GM12878 (cell line): ENCODE measurements around the gene MRTFB. TPM values are rescaled to one million over a fixed set of nuclear protein-coding genes. Genes with fewer than 3 reads are reported as not detected.

Experiments used
- ATAC-seq: fragments of 200-7000 bp; cut with Tn5 transposase; 3 replicates; pipeline ENCODE4 v1.9.1; 2020; ENCODE audit warnings: mild to moderate bottlenecking, moderate library complexity
- BruUV-seq: library from RNA; stranded (reverse); fragments of 400-500 nt; replicated peaks from 2 replicates; lab custom pipeline; 2021; lab: Mats Ljungman, UMichigan
- CTCF ChIA-PET: fragments of 300-600 bp; sonication (Branson Sonifier 250); formaldehyde crosslinking; extraction: SDS; loops from one replicate; lab custom pipeline; 2021; ENCODE audit warnings: inconsistent platforms; lab: Yijun Ruan, JAX
- POLR2A ChIA-PET: fragments of 350-600 bp; formaldehyde crosslinking; extraction: SDS; loops from one replicate; lab custom pipeline; 2021; ENCODE audit warnings: inconsistent platforms; lab: Charles Lee
- RAD21 ChIA-PET: fragments of 300-600 bp; sonication (Branson Sonifier 250); formaldehyde crosslinking; loops from one replicate; lab custom pipeline; 2023; ENCODE audit warnings: antibody characterized with exemption; ENCODE audit not compliant: unreplicated experiment; lab: Charles Lee
- SMC1A ChIA-PET: fragments of 300-600 bp; sonication (Branson Sonifier 250); formaldehyde crosslinking; loops from one replicate; lab custom pipeline; 2023; ENCODE audit not compliant: unreplicated experiment, uncharacterized antibody; lab: Charles Lee
- DNase-seq: peaks from one replicate; pipeline ENCODE4 v3.0.0-alpha.2; 2011; ENCODE audit warnings: low read depth, low spot score
- FAIRE-seq: peaks from 3 replicates; lab custom pipeline; 2011; peaks lifted over from hg19 to GRCh38; lab: Jason Lieb, UNC
- H2AFZ ChIP-seq: 2 replicates; pipeline ENCODE4 v1.6.0; 2011; ENCODE audit warnings: low read depth, low read length, control low read depth; ENCODE audit not compliant: control insufficient read depth
- H3K27ac ChIP-seq: 2 replicates; pipeline ENCODE4 v1.5.1; 2011; ENCODE audit warnings: control low read depth; ENCODE audit not compliant: control insufficient read depth, insufficient read depth
- H3K27me3 ChIP-seq, 2 experiments: replicated peaks in 1 of 2; 2 replicates each; pipeline versions ENCODE4 v1.6.0 to v1.6.1; 2011; ENCODE audit warnings: low read length in 1 of 2; ENCODE audit not compliant: control insufficient read depth in 2 of 2, insufficient read depth in 2 of 2
- H3K36me3 ChIP-seq, 2 experiments: 2 replicates each; pipeline ENCODE4 v1.5.1; 2011; ENCODE audit warnings: low read length in 1 of 2; ENCODE audit not compliant: control insufficient read depth in 2 of 2, insufficient read depth in 2 of 2
- H3K4me1 ChIP-seq: 2 replicates; pipeline ENCODE4 v1.6.1; 2011; ENCODE audit warnings: mild to moderate bottlenecking, low read length, moderate library complexity, mixed read lengths; ENCODE audit not compliant: control insufficient read depth, insufficient read depth
- H3K4me2 ChIP-seq: 2 replicates; pipeline ENCODE4 v1.6.0; 2011; ENCODE audit warnings: control low read depth; ENCODE audit not compliant: control insufficient read depth, insufficient read depth
- H3K4me3 ChIP-seq: fragments of 200-600 bp; sonication (generic); 2 replicates; pipeline ENCODE4 v1.5.1; 2016
- H3K79me2 ChIP-seq: 2 replicates; pipeline ENCODE4 v1.6.0; 2011; ENCODE audit warnings: low read length; ENCODE audit not compliant: control insufficient read depth, insufficient read depth
- H3K9ac ChIP-seq: 2 replicates; pipeline ENCODE4 v1.8.0; 2011; ENCODE audit warnings: low read length, control low read depth, mixed read lengths; ENCODE audit not compliant: control insufficient read depth, insufficient read depth
- H3K9me3 ChIP-seq: replicated peaks from 3 replicates; pipeline ENCODE4 v1.5.1; 2011; ENCODE audit warnings: mild to moderate bottlenecking, low read length; ENCODE audit not compliant: control insufficient read depth, insufficient read depth
- H4K20me1 ChIP-seq: 2 replicates; pipeline ENCODE4 v1.6.0; 2011; ENCODE audit not compliant: control insufficient read depth, insufficient read depth
- CBFB ChIP-seq: IDR thresholded peaks from 2 replicates; pipeline ENCODE4 v1.6.1; 2016; ENCODE audit warnings: antibody characterized with exemption, low read depth
- ETV6 ChIP-seq, 2 experiments: fragments of 450-650 bp in 1 of 2; IDR thresholded peaks in 1 of 2; conservative IDR thresholded peaks in 1 of 2; 2 replicates each; pipeline ENCODE4 v1.6.1; 2014; ENCODE audit warnings: antibody characterized with exemption in 1 of 2, borderline replicate concordance in 1 of 2, low read depth in 1 of 2, mild to moderate bottlenecking in 1 of 2, moderate library complexity in 1 of 2
- EZH2 ChIP-seq: IDR thresholded peaks from 2 replicates; pipeline ENCODE4 v1.6.1; 2012; ENCODE audit warnings: low read depth, mild to moderate bottlenecking, control low read depth, inconsistent platforms, low read length, borderline replicate concordance; ENCODE audit not compliant: control insufficient read depth
- GATAD2B ChIP-seq: fragments of 450-650 bp; conservative IDR thresholded peaks from 2 replicates; pipeline ENCODE4 v1.6.1; 2017; ENCODE audit warnings: low read depth, mild to moderate bottlenecking, moderate library complexity
- HDAC6 ChIP-seq: fragments of 200-600 bp; sonication (generic); IDR thresholded peaks from one replicate; pipeline ENCODE4 v1.8.0; 2017; ENCODE audit warnings: antibody characterized with exemption; ENCODE audit not compliant: unreplicated experiment
- JUND ChIP-seq: IDR thresholded peaks from 2 replicates; pipeline ENCODE4 v1.6.1; 2012; ENCODE audit warnings: low read depth, mild to moderate bottlenecking, low read length, improper control_type of control experiment, moderate library complexity
- RB1 ChIP-seq: fragments of 450-650 bp; formaldehyde crosslinking; IDR thresholded peaks from 2 replicates; pipeline ENCODE4 v1.6.1; 2017; ENCODE audit warnings: mild to moderate bottlenecking, borderline replicate concordance
- RCOR1 ChIP-seq: conservative IDR thresholded peaks from 2 replicates; pipeline ENCODE4 v1.6.1; 2012; ENCODE audit warnings: low read depth, low read length, improper control_type of control experiment
- RFX5 ChIP-seq: IDR thresholded peaks from 2 replicates; pipeline ENCODE4 v1.6.1; 2011; ENCODE audit warnings: low read depth, low read length, improper control_type of control experiment
- SIX5 ChIP-seq: IDR thresholded peaks from 2 replicates; pipeline ENCODE4 v1.6.1; 2011; ENCODE audit warnings: mild to moderate bottlenecking, low read depth, low read length, moderate library complexity; ENCODE audit not compliant: severe bottlenecking
- SRF ChIP-seq, 2 experiments: IDR thresholded peaks; 2 replicates each; pipeline ENCODE4 v1.6.1; 2011; ENCODE audit warnings: low read depth in 2 of 2, low read length in 2 of 2, mild to moderate bottlenecking in 1 of 2, moderate library complexity in 1 of 2
- SUZ12 ChIP-seq: fragments of 200-600 bp; sonication (generic); IDR thresholded peaks from one replicate; pipeline ENCODE4 v1.6.1; 2018; ENCODE audit warnings: antibody characterized with exemption, mild to moderate bottlenecking; ENCODE audit not compliant: unreplicated experiment
- TAF1 ChIP-seq: IDR thresholded peaks from 2 replicates; pipeline ENCODE4 v1.6.1; 2011; ENCODE audit warnings: mild to moderate bottlenecking, low read depth, low read length, borderline replicate concordance
- ZBTB40 ChIP-seq: fragments of 450-650 bp; IDR thresholded peaks from 2 replicates; pipeline ENCODE4 v1.6.1; 2016; ENCODE audit warnings: mild to moderate bottlenecking, moderate library complexity, borderline replicate concordance
- ZNF207 ChIP-seq: fragments of 450-650 bp; IDR thresholded peaks from 2 replicates; pipeline ENCODE4 v1.6.1; 2014; ENCODE audit warnings: antibody characterized with exemption, mild to moderate bottlenecking, borderline replicate concordance
- ZNF687 ChIP-seq: fragments of 450-650 bp; IDR thresholded peaks from 2 replicates; pipeline ENCODE4 v1.6.1; 2017; ENCODE audit warnings: mild to moderate bottlenecking, moderate library complexity
- WGBS: methylation state at CpG from one replicate; pipeline ENCODE4 v1.1.6; 2016; ENCODE audit warnings: low lambda C conversion rate; ENCODE audit not compliant: insufficient replicate concordance, insufficient coverage; ENCODE audit errors: missing lambda C conversion rate; 5-methylcytosine and 5-hydroxymethylcytosine counted together
- in situ Hi-C: fragments of 300-500 bp; cut with MboI; formaldehyde crosslinking; loops from 9 replicates; pipeline ENCODE4 v1.14.3; 2018; ENCODE audit warnings: mixed read lengths
- intact Hi-C: fragments of 100-400 bp; cut with micrococcal nuclease; formaldehyde crosslinking; loops from one replicate; pipeline ENCODE4 v1.14.2; 2022; ENCODE audit not compliant: unreplicated experiment
- polyA plus RNA-seq, 11 experiments: library from polyadenylated mRNA; depleted of rRNA in 4 of 11; unstranded in 6 of 11; stranded (reverse) in 5 of 11; fragments of >200 nt; fragmentation: Nextera tagmentation in 4 of 11; fragmentation: Illumina TruSeq in 1 of 11; extraction: Ambion mirVana in 4 of 11; extraction: Trizol in 1 of 11; gene quantifications; 1 replicate in 1 of 11; 2 replicates in 10 of 11; pipeline versions ENCODE4 v1.2.1 to v1.2.3, GENCODE V29; 2011 to 2016; ENCODE audit warnings: inconsistent platforms in 2 of 11, missing spikeins in 2 of 11, low read depth in 1 of 11
- total RNA-seq, 4 experiments: library from RNA; depleted of rRNA in 3 of 4; stranded (reverse); fragments of >200 nt in 3 of 4; fragmentation: Illumina TruSeq in 1 of 4; extraction: Trizol in 1 of 4; gene quantifications; 2 replicates each; pipeline versions ENCODE4 v1.2.1 to v1.2.3, GENCODE V29; 2013 to 2021

Gene MRTFB
- total and polyA plus RNA-seq, 10 of the 15 experiments (the other 5 are each of a cell fraction or from before 2014, with no cell fraction given) = 2.1 to 14.3 (median 8.0) TPM

- Histone ChIP-seq H3K4me2 (no peak overlapping the region), H3K9me3 (peaks cover 2% of the 10 kb centered on the region; the same call in 1 of the 3 replicates), H4K20me1 (no peaks in the 10 kb centered on the region), H3K36me3 (no peaks in the 10 kb centered on the region), H3K79me2 (no peaks in the 10 kb centered on the region), H3K4me1 (peaks cover 8% of the 10 kb centered on the region), H3K9ac (no peak overlapping the region), H3K27ac (no peak overlapping the region), H2AFZ (no peak overlapping the region), H3K27me3 (no peaks in the 10 kb centered on the region), H3K4me3 (no peak overlapping the region)
- ChIA-PET SMC1A (interaction anchor here (4.3 kb wide), 1 partner anchor 361 kb away, joined by 48 read pairs; no protein-coding TSS in a partner anchor), RAD21 (no interaction called here), CTCF (interaction anchor here (1.4 to 4.0 kb wide), 4 partner anchors 17 to 364 kb away, joined by 5 to 31 read pairs (median 24); partner anchors contain the start of gene ERCC4), POLR2A (no interaction called here)
- TF ChIP-seq RFX5 (no peak), GATAD2B (no peak), SRF (IDR thresholded peaks at IDR 0.05; ENCODE audit: low read depth in 2 of 2, low read length in 2 of 2) (no peak), CBFB (no peak), SIX5 (no peak), RCOR1 (no peak), ZNF207 (no peak), TAF1 (no peak), RB1 (no peak), ZBTB40 (no peak), HDAC6 (no peak), SUZ12 (no peak), JUND (no peak), ZNF687 (no peak), ETV6 (conservative IDR thresholded peaks at IDR 0.05 in 1 of 2, IDR thresholded peaks at IDR 0.05 in 1 of 2; ENCODE audit: borderline replicate concordance in 1 of 2, low read depth in 1 of 2) (no peak), EZH2 (no peak)
- intact Hi-C loops (loop anchor here (2.0 kb wide), 2 partner anchors 35 to 213 kb away; partner anchors contain the start of gene MRTFB), in situ Hi-C loops (no loop called here)
- 80% methylated on average over 7 of the region's 7 CpGs for WGBS
- no TSS peak for BruUV-seq
- FAIRE-seq (no peak), ATAC-seq (no peak), DNase-seq (no peak)
Measured at GRCh38 chr16:14283786-14284185, 212.7 kb downstream of the MRTFB start.
